ENCODE data around the gene UBE2L3. TPM values are rescaled to one million over a fixed set of nuclear protein-coding genes. Genes with fewer than 3 reads are reported as not detected.

Gene UBE2L3
- polyA plus RNA-seq, 1 donor, result 54.9 TPM

GRCh38 chr22:21646608-21647590 is 79.4 kb downstream of the UBE2L3 start:
- Histone ChIP-seq H3K36me3 (ENCODE audit: control insufficient read depth, insufficient read depth, low read length) (peaks cover 21% of the 10 kb centered on the region), H3K27me3 (ENCODE audit: control insufficient read depth, insufficient read depth, low read length) (no peaks in the 10 kb centered on the region), H3K9me3 (ENCODE audit: control insufficient read depth, low read depth, low read length) (no peaks in the 10 kb centered on the region), H3K27ac (ENCODE audit: low read length) (no peak overlapping the region), H3K4me3 (ENCODE audit: low read length) (no peak overlapping the region), H3K4me1 (ENCODE audit: control insufficient read depth, insufficient read depth, low read length) (peaks cover 12% of the 10 kb centered on the region)
- DNase-seq, result peak; percentile 62 to 66
- no CpG with 5 or more reads among the region's 14 CpGs for WGBS (ENCODE audit: insufficient coverage, low lambda C conversion rate)

GRCh38 chr22:21650280-21650679 is 82.8 kb downstream of the UBE2L3 start:
- no CpG with 5 or more reads among the region's 7 CpGs for WGBS (ENCODE audit: insufficient coverage, low lambda C conversion rate)
- Histone ChIP-seq H3K27me3 (ENCODE audit: control insufficient read depth, insufficient read depth, low read length) (no peaks in the 10 kb centered on the region), H3K27ac (ENCODE audit: low read length) (no peak overlapping the region), H3K4me1 (ENCODE audit: control insufficient read depth, insufficient read depth, low read length) (peaks cover 18% of the 10 kb centered on the region), H3K4me3 (ENCODE audit: low read length) (no peak overlapping the region), H3K36me3 (ENCODE audit: control insufficient read depth, insufficient read depth, low read length) (peaks cover 19% of the 10 kb centered on the region), H3K9me3 (ENCODE audit: control insufficient read depth, low read depth, low read length) (no peaks in the 10 kb centered on the region)
- DNase-seq, result no peak

DNA sequence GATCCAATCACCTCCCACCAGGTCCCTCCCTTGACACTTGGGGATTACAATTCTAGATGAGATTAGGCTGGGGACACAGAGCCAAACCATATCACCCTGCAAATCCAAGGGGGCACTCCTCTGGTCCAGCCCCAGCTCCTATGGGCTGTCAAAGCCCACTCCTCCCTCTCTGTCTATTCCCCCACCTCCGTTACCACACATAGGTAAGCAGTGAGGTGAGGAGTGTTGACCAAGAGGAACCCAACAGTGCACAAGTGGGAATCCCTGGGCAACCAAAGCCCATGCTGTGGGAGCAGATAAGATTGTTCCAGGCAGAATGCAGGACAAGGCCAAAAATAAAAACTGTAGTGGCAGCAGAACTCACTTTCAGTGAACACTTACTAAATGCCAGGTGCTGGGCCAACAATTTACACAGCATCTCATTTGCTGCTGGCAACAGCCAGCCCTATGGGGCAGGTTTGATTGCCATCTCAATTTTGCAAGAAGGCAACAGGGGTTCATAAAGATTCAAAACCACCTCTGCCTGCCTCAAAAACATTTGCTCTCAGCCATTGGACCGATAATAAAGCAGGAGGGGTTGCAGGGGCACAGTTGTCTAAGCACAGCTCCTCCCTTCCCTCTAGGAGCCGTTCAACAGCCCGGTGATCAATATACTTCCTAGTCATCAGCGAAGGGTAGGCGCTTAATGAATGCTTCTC is 83.5 kb downstream of the UBE2L3 start:
- Histone ChIP-seq H3K36me3 (ENCODE audit: control insufficient read depth, insufficient read depth, low read length) (peaks cover 16% of the 10 kb centered on the region), H3K4me3 (ENCODE audit: low read length) (peak overlapping the region; percentile 63), H3K4me1 (ENCODE audit: control insufficient read depth, insufficient read depth, low read length) (peaks cover 18% of the 10 kb centered on the region), H3K27ac (ENCODE audit: low read length) (no peak overlapping the region), H3K27me3 (ENCODE audit: control insufficient read depth, insufficient read depth, low read length) (no peaks in the 10 kb centered on the region), H3K9me3 (ENCODE audit: control insufficient read depth, low read depth, low read length) (no peaks in the 10 kb centered on the region)
- WGBS (ENCODE audit: insufficient coverage, low lambda C conversion rate), result no CpG with 5 or more reads among the region's 6 CpGs
- DNase-seq, result no peak

DNA sequence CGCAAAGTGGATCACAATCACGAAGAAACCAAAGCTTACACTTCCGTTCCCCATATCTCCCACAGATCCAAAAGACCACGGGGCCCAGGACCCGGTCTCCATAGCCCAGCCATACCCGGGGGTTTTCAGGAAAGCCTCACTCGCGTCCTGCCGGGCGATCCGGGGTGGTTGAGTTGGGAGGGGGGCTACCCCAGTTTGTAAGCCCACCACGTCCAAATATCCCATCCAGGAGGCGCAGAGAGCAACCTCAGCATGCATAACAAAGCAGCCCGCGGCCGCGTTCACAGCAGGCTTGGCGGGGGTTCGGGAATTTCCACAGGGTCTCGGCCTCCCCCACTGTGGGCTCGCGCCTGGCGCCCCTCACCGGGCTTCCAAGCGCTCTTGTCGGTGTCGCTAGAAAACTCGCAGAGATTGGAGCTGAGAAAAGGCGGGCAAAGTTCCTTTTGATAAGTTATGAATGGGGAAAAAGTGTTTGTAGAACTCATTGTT is 84.1 kb downstream of the UBE2L3 start:
- no peaks in the 10 kb centered on the region for H3K27me3 ChIP-seq (ENCODE audit: control insufficient read depth, insufficient read depth, low read length)
- H3K9me3 ChIP-seq (ENCODE audit: control insufficient read depth, low read depth, low read length), result no peaks in the 10 kb centered on the region
- H3K4me1 ChIP-seq (ENCODE audit: control insufficient read depth, insufficient read depth, low read length), result peaks cover 18% of the 10 kb centered on the region
- no CpG with 5 or more reads among the region's 29 CpGs for WGBS (ENCODE audit: insufficient coverage, low lambda C conversion rate)
- peak overlapping the region; percentile 63 for H3K4me3 ChIP-seq (ENCODE audit: low read length)
- peaks cover 11% of the 10 kb centered on the region for H3K36me3 ChIP-seq (ENCODE audit: control insufficient read depth, insufficient read depth, low read length)
- no peak for DNase-seq
- H3K27ac ChIP-seq (ENCODE audit: low read length), result no peak overlapping the region

DNA sequence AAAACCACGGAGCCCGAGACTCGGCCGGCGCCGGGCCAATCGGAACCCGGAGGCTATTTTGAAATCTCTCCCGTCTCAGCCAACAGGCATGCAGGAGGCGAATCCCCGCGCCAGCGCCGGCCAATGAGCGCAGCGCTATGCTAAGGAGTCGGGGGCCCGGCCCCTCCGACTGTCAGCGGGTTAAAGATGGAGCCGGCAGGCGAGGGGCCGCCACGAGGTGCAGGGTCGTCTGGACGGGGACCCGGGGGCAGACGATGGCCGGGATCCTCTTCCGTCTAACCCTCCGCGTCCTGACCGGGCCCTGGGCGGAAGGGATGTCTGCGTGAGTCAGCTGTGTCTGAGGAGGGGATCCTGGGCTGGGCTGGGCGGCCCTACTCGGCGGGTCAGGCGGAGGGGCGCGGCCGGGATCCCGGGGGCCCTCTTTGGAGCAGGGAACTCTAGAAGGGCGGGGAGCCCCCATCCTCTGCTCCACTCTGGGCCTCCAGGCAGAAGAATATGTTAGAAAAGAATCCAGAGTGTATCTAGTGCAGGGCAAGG is 84.6 kb downstream of the UBE2L3 start:
- DNase-seq, result peak; percentile 71 to 91
- Histone ChIP-seq H3K27me3 (ENCODE audit: control insufficient read depth, insufficient read depth, low read length) (no peaks in the 10 kb centered on the region), H3K36me3 (ENCODE audit: control insufficient read depth, insufficient read depth, low read length) (peaks cover 11% of the 10 kb centered on the region), H3K27ac (ENCODE audit: low read length) (no peak overlapping the region), H3K4me3 (ENCODE audit: low read length) (peak overlapping the region; percentile 63), H3K9me3 (ENCODE audit: control insufficient read depth, low read depth, low read length) (no peaks in the 10 kb centered on the region), H3K4me1 (ENCODE audit: control insufficient read depth, insufficient read depth, low read length) (peaks cover 21% of the 10 kb centered on the region)
- no CpG with 5 or more reads among the region's 44 CpGs for WGBS (ENCODE audit: insufficient coverage, low lambda C conversion rate)

DNA sequence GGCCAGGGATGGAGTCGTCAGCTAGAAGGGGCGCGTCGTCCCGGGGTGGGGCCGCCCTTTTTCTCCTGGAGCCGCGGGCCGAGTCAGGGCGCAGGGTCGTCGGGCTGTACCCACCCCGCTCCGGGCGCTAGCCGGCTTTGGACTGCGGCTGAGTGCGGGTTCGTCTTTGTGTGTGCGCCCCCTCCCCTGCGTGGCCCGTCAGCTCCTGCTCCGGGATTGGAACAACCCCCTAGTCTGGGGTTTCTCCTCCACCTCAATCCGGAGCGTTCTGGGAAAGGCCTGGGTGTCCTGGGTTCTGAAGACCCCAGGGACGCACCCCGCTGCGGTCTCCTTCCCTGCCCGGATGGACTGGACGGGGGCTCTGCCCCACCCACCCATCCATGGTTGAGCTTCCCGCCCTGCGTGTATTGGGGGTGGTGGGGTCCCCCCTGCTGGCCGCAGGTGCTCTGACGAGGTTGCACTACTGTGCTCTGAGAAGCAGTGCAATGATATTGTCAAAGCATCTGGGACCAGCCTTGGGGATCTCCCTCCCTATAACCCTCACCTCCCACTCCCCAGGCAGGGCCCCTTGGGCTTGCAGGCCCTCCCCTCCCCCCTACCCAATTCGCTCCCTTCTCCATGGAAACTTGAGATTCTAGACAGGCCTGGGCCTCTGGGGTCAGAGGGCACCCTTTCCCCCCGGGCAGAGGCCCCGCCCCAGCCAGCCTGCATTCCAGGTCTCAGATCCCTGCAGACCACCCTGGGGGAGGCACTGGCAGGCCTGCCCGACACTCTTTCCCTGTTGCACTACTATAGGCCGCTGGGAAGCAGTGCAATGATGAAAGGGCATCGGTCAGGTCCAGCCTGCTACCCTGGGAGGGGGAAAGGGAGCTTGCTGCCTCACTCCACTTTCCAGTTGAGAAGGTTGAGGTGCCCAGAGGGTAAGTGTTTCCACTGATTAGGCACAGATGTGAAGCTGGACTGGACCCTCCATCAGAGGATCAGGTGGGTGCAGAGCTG is 85.3 kb downstream of the UBE2L3 start:
- no peak overlapping the region for H3K27ac ChIP-seq (ENCODE audit: low read length)
- peaks cover 2% of the 10 kb centered on the region for H3K9me3 ChIP-seq (ENCODE audit: control insufficient read depth, low read depth, low read length)
- H3K4me3 ChIP-seq (ENCODE audit: low read length), result peak overlapping the region; percentile 63

DNA sequence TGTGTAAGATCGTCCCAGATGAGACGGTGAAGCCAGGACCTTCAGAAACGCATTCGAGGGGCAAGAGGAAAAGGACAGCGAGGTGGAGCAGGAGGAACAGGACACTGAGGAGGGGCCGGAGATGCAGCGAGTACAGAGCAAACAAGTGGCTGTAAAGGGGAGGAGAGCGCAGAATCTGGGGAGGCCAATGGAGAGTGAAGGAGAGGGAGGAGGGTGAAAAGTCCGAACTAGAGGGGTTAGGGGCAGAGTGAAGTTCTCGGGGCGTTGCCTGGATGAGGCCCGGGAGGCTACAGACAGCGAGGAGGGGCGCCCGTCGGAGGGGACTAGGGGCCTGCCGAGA is 89.5 kb downstream of the UBE2L3 start:
- Histone ChIP-seq H3K27me3 (ENCODE audit: control insufficient read depth, insufficient read depth, low read length) (peaks cover 4% of the 10 kb centered on the region), H3K27ac (ENCODE audit: low read length) (no peak overlapping the region), H3K4me1 (ENCODE audit: control insufficient read depth, insufficient read depth, low read length) (peaks cover 21% of the 10 kb centered on the region), H3K9me3 (ENCODE audit: control insufficient read depth, low read depth, low read length) (peaks cover 2% of the 10 kb centered on the region), H3K36me3 (ENCODE audit: control insufficient read depth, insufficient read depth, low read length) (peaks cover 2% of the 10 kb centered on the region), H3K4me3 (ENCODE audit: low read length) (peak overlapping the region; percentile 52)
- 0% methylated on average over 1 of the region's 17 CpGs for WGBS (ENCODE audit: insufficient coverage, low lambda C conversion rate)
- no peak for DNase-seq

More for the DNA sequence above, 85.3 kb downstream of the UBE2L3 start:
- no CpG with 5 or more reads among the region's 40 CpGs for WGBS (ENCODE audit: insufficient coverage, low lambda C conversion rate)
- Histone ChIP-seq H3K27me3 (ENCODE audit: control insufficient read depth, insufficient read depth, low read length) (no peaks in the 10 kb centered on the region), H3K4me1 (ENCODE audit: control insufficient read depth, insufficient read depth, low read length) (peaks cover 26% of the 10 kb centered on the region), H3K36me3 (ENCODE audit: control insufficient read depth, insufficient read depth, low read length) (peaks cover 11% of the 10 kb centered on the region)
- no peak for DNase-seq

DNA sequence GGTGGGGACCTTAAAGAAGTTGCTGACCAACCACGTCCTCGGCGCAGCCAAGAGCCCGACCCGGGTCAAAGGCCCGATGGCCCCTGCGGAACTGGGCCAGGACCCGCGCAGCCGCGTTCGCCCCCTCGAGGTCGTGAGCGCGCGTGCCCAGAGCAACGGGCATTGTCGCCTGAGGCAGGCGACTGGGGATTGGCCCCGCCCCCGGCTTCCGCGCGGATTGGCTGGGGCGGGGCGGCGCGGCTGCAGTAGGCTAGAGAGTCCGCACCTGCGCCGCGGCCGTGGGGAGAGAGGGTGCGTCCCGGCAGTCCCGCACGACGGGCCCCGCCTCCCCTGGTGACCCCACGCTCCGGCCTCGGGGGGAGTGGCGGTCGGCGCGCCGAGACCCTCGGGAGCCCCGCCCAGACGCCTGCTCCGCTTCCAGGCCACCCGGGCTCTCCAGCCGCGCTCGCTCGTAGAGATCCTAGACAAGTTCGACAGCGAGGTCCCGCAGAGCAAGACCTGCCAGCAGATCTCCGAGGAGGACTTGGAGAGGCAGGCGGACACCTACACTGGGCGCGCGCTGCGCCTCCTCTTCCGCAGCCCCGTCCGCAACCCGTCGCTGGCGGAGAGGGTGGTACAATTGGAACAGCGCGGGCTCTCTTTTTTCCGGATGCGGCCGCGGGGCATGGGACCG is 90.0 kb downstream of the UBE2L3 start:
- no CpG with 5 or more reads among the region's 79 CpGs for WGBS (ENCODE audit: insufficient coverage, low lambda C conversion rate)
- Histone ChIP-seq H3K4me3 (ENCODE audit: low read length) (peak overlapping the region; percentile 52), H3K36me3 (ENCODE audit: control insufficient read depth, insufficient read depth, low read length) (peaks cover 2% of the 10 kb centered on the region), H3K27me3 (ENCODE audit: control insufficient read depth, insufficient read depth, low read length) (peaks cover 4% of the 10 kb centered on the region), H3K9me3 (ENCODE audit: control insufficient read depth, low read depth, low read length) (peaks cover 2% of the 10 kb centered on the region), H3K27ac (ENCODE audit: low read length) (no peak overlapping the region), H3K4me1 (ENCODE audit: control insufficient read depth, insufficient read depth, low read length) (peaks cover 18% of the 10 kb centered on the region)
- DNase-seq, result peak; percentile 67 to 87

- H3K27me3 ChIP-seq (ENCODE audit: control insufficient read depth, insufficient read depth, low read length), result peaks cover 4% of the 10 kb centered on the region
- no peak overlapping the region for H3K27ac ChIP-seq (ENCODE audit: low read length)
- no peaks in the 10 kb centered on the region for H3K36me3 ChIP-seq (ENCODE audit: control insufficient read depth, insufficient read depth, low read length)
- no CpG with 5 or more reads among the region's 7 CpGs for WGBS (ENCODE audit: insufficient coverage, low lambda C conversion rate)
- no peak overlapping the region for H3K4me3 ChIP-seq (ENCODE audit: low read length)
- no peak for DNase-seq
- peaks cover 2% of the 10 kb centered on the region for H3K9me3 ChIP-seq (ENCODE audit: control insufficient read depth, low read depth, low read length)
- H3K4me1 ChIP-seq (ENCODE audit: control insufficient read depth, insufficient read depth, low read length), result peaks cover 12% of the 10 kb centered on the region
Observed at GRCh38 chr22:21659864-21660525, 92.5 kb downstream of the UBE2L3 start.

Data from large intestine (tissue), 3 donors.